DND-41 (cell line): ENCODE measurements around the gene RBM44.

Source experiments
- EZH2 ChIP-seq: IDR thresholded peaks from 3 replicates; pipeline ENCODE4 v1.6.1; 2012; ENCODE audit warnings: borderline replicate concordance, low read depth, mild to moderate bottlenecking, moderate library complexity, low read length, inconsistent platforms; ENCODE audit not compliant: severe bottlenecking
- TF ChIP-seq, protein P1 (sequence below): IDR thresholded peaks from 2 replicates; pipeline ENCODE4 v1.5.1; 2012; ENCODE audit warnings: borderline replicate concordance, low read length, moderate library complexity, mild to moderate bottlenecking; ENCODE audit not compliant: poor library complexity, severe bottlenecking; ENCODE audit errors: extremely low read depth

DNA sequence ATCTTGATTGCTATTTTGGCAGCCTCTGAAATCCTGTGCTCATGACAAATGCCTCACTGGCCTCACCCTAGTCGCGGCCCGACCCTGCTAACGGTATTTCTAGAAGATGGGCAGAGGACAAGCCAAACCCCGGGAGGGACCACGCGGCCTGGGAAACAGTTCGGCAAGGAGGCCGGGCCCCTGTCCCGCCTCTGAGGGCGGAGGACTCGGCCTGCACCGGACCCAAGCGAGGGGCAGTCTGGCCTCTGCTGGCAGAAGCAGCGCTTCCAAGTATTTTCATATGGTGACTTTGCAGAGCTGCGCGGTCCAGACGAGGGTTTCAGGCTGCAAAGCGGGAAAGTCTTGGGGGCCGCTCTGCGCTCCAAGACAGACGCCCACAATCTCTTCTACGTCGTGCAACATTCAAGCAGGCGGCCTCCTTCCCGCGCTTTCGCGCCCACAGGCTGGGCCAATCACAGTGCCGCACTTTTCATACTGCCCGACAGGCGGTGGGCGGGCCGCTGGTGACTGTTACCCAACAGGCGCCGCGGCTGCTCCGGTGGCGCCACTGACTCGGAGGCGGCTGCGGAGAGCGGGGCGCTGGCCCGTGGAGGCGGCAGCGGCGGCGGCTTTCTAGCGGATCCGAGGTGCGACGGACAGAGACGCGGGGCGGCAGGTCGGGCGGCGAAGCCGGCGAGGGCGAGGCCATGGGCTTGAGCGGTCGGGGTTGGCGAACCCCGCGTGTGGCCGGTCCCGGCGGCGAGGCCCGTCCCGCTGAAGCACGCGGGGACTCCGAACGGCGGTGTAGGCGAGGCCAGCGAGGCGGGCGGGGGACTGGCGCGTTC lies at the start of gene RBM44:
- TF ChIP-seq EZH2: no peak
- TF ChIP-seq, protein P1, sequence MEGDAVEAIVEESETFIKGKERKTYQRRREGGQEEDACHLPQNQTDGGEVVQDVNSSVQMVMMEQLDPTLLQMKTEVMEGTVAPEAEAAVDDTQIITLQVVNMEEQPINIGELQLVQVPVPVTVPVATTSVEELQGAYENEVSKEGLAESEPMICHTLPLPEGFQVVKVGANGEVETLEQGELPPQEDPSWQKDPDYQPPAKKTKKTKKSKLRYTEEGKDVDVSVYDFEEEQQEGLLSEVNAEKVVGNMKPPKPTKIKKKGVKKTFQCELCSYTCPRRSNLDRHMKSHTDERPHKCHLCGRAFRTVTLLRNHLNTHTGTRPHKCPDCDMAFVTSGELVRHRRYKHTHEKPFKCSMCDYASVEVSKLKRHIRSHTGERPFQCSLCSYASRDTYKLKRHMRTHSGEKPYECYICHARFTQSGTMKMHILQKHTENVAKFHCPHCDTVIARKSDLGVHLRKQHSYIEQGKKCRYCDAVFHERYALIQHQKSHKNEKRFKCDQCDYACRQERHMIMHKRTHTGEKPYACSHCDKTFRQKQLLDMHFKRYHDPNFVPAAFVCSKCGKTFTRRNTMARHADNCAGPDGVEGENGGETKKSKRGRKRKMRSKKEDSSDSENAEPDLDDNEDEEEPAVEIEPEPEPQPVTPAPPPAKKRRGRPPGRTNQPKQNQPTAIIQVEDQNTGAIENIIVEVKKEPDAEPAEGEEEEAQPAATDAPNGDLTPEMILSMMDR: no peak
